WTC11 (cell line): ENCODE results near the gene RTN4.

ENCODE experiments used
- ATF6 ChIP-seq: sonication (generic); formaldehyde crosslinking; IDR thresholded peaks from 2 replicates; pipeline ENCODE4 v1.8.1; 2023; ENCODE audit warnings: mild to moderate bottlenecking, missing genetic modification reagents
- CREB1 ChIP-seq: sonication (generic); formaldehyde crosslinking; IDR thresholded peaks from 2 replicates; pipeline ENCODE4 v1.8.0; 2023; ENCODE audit warnings: mild to moderate bottlenecking, missing genetic modification reagents
- IRF1 ChIP-seq: sonication (generic); formaldehyde crosslinking; IDR thresholded peaks from 2 replicates; pipeline ENCODE4 v1.8.0; 2023; ENCODE audit warnings: missing genetic modification reagents
- JUN ChIP-seq: sonication (generic); formaldehyde crosslinking; IDR thresholded peaks from 2 replicates; pipeline ENCODE4 v1.8.0; 2023; ENCODE audit warnings: mild to moderate bottlenecking, missing genetic modification reagents
- NFE2L1 ChIP-seq: sonication (generic); formaldehyde crosslinking; IDR thresholded peaks from 2 replicates; pipeline ENCODE4 v1.8.1; 2023; ENCODE audit warnings: missing genetic modification reagents
- NR2C2 ChIP-seq: sonication (generic); formaldehyde crosslinking; IDR thresholded peaks from 2 replicates; pipeline ENCODE4 v1.8.0; 2022; ENCODE audit warnings: mild to moderate bottlenecking, missing genetic modification reagents
- NR3C1 ChIP-seq: sonication (generic); formaldehyde crosslinking; conservative IDR thresholded peaks from 2 replicates; pipeline ENCODE4 v1.8.1; 2023; ENCODE audit warnings: low read depth, mild to moderate bottlenecking, missing genetic modification reagents
- OVOL2 ChIP-seq: fragments of 250-450 bp; sonication (Bioruptor Pico); IDR thresholded peaks from 2 replicates; pipeline ENCODE4 v1.9.0; 2021; ENCODE audit warnings: mild to moderate bottlenecking, borderline replicate concordance
- ZNF263 ChIP-seq: sonication (generic); formaldehyde crosslinking; IDR thresholded peaks from 2 replicates; pipeline ENCODE4 v1.8.1; 2022; ENCODE audit warnings: low read depth, mild to moderate bottlenecking, moderate library complexity, missing genetic modification reagents
- TF ChIP-seq, protein P1 (sequence below): fragments of 200-600 bp; IDR thresholded peaks from 2 replicates; pipeline ENCODE4 v1.8.0; 2022; ENCODE audit warnings: antibody characterized with exemption
- TF ChIP-seq, protein P2 (sequence below): sonication (generic); formaldehyde crosslinking; conservative IDR thresholded peaks from 2 replicates; pipeline ENCODE4 v1.8.1; 2023; ENCODE audit warnings: mild to moderate bottlenecking, low read depth, missing genetic modification reagents, moderate library complexity
- TF ChIP-seq, protein P3 (sequence below): sonication (generic); formaldehyde crosslinking; IDR thresholded peaks from 2 replicates; pipeline ENCODE4 v1.8.1; 2023; ENCODE audit warnings: mild to moderate bottlenecking, moderate library complexity, missing genetic modification reagents
- TF ChIP-seq, protein P4 (sequence below): sonication (generic); formaldehyde crosslinking; IDR thresholded peaks from 2 replicates; pipeline ENCODE4 v1.8.0; 2022; ENCODE audit warnings: mild to moderate bottlenecking, missing genetic modification reagents

DNA sequence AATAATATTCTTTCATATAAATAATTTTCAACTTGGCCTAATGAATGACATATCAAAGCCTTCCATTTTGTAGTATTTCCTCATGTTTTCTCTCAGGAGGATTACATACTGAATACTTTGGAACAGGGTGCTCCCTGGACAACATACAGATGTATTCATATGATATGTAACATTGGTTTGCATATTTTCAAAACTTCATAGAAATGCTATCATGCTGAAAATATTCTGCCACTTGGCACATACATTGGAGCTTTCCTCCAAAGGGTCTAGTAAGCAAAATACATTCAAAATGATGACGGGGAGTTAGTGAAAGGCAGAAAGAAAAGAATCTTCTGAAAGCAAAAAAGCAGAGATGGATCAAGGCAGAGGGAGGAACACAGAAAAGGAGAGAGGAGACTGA, 38.1 kb upstream of the RTN4 start:
- TF ChIP-seq ATF6 (no peak), OVOL2 (no peak), NR2C2 (no peak), JUN (no peak), NFE2L1 (CRISPR knock-in tag) (no peak), ZNF263 (CRISPR knock-in tag) (no peak), NR3C1 (CRISPR knock-in tag) (no peak), CREB1 (CRISPR knock-in tag) (no peak), IRF1 (CRISPR knock-in tag) (no peak)
- TF ChIP-seq, protein P1, sequence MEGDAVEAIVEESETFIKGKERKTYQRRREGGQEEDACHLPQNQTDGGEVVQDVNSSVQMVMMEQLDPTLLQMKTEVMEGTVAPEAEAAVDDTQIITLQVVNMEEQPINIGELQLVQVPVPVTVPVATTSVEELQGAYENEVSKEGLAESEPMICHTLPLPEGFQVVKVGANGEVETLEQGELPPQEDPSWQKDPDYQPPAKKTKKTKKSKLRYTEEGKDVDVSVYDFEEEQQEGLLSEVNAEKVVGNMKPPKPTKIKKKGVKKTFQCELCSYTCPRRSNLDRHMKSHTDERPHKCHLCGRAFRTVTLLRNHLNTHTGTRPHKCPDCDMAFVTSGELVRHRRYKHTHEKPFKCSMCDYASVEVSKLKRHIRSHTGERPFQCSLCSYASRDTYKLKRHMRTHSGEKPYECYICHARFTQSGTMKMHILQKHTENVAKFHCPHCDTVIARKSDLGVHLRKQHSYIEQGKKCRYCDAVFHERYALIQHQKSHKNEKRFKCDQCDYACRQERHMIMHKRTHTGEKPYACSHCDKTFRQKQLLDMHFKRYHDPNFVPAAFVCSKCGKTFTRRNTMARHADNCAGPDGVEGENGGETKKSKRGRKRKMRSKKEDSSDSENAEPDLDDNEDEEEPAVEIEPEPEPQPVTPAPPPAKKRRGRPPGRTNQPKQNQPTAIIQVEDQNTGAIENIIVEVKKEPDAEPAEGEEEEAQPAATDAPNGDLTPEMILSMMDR, result no peak
- TF ChIP-seq, protein P2, sequence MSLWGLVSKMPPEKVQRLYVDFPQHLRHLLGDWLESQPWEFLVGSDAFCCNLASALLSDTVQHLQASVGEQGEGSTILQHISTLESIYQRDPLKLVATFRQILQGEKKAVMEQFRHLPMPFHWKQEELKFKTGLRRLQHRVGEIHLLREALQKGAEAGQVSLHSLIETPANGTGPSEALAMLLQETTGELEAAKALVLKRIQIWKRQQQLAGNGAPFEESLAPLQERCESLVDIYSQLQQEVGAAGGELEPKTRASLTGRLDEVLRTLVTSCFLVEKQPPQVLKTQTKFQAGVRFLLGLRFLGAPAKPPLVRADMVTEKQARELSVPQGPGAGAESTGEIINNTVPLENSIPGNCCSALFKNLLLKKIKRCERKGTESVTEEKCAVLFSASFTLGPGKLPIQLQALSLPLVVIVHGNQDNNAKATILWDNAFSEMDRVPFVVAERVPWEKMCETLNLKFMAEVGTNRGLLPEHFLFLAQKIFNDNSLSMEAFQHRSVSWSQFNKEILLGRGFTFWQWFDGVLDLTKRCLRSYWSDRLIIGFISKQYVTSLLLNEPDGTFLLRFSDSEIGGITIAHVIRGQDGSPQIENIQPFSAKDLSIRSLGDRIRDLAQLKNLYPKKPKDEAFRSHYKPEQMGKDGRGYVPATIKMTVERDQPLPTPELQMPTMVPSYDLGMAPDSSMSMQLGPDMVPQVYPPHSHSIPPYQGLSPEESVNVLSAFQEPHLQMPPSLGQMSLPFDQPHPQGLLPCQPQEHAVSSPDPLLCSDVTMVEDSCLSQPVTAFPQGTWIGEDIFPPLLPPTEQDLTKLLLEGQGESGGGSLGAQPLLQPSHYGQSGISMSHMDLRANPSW (CRISPR knock-in tag), result no peak
- TF ChIP-seq, protein P3, sequence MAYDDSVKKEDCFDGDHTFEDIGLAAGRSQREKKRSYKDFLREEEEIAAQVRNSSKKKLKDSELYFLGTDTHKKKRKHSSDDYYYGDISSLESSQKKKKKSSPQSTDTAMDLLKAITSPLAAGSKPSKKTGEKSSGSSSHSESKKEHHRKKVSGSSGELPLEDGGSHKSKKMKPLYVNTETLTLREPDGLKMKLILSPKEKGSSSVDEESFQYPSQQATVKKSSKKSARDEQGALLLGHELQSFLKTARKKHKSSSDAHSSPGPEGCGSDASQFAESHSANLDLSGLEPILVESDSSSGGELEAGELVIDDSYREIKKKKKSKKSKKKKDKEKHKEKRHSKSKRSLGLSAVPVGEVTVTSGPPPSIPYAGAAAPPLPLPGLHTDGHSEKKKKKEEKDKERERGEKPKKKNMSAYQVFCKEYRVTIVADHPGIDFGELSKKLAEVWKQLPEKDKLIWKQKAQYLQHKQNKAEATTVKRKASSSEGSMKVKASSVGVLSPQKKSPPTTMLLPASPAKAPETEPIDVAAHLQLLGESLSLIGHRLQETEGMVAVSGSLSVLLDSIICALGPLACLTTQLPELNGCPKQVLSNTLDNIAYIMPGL (CRISPR knock-in tag), result no peak
- TF ChIP-seq, protein P4, sequence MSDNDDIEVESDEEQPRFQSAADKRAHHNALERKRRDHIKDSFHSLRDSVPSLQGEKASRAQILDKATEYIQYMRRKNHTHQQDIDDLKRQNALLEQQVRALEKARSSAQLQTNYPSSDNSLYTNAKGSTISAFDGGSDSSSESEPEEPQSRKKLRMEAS (CRISPR knock-in tag), result no peak
